Astrocyte (in vitro differentiated cells and primary cell): ENCODE data around the gene HMG20A. TPM values are rescaled to one million over a fixed set of nuclear protein-coding genes. Genes with fewer than 3 reads are reported as not detected.

Experiments
- DNase-seq: peaks from one replicate; pipeline ENCODE4 v3.0.0-alpha.2; 2010; ENCODE audit warnings: low read depth
- FAIRE-seq: peaks from 2 replicates; lab custom pipeline; 2011; peaks lifted over from hg19 to GRCh38; lab: Jason Lieb, UNC
- H2AFZ ChIP-seq: 2 replicates; pipeline ENCODE4 v1.6.0; 2012; ENCODE audit warnings: low read depth, low read length, inconsistent platforms
- H3K27ac ChIP-seq: 2 replicates; pipeline ENCODE4 v1.5.1; 2011; ENCODE audit warnings: low read depth, low read length, inconsistent platforms
- H3K27me3 ChIP-seq: 2 replicates; pipeline ENCODE4 v1.6.0; 2011; ENCODE audit warnings: low read length, inconsistent platforms; ENCODE audit not compliant: insufficient read depth
- H3K36me3 ChIP-seq: 2 replicates; pipeline ENCODE4 v1.5.1; 2011; ENCODE audit warnings: low read length, inconsistent platforms; ENCODE audit not compliant: insufficient read depth
- H3K4me1 ChIP-seq: 2 replicates; pipeline ENCODE4 v1.5.1; 2011; ENCODE audit warnings: low read length, inconsistent platforms; ENCODE audit not compliant: insufficient read depth
- H3K4me2 ChIP-seq: 2 replicates; pipeline ENCODE4 v1.6.0; 2012; ENCODE audit warnings: low read length, inconsistent platforms
- H3K4me3 ChIP-seq: 2 replicates; pipeline ENCODE4 v1.5.1; 2011; ENCODE audit warnings: low read depth, mild to moderate bottlenecking, low read length, inconsistent platforms; ENCODE audit not compliant: insufficient read depth
- H3K79me2 ChIP-seq: 2 replicates; pipeline ENCODE4 v1.6.0; 2012; ENCODE audit warnings: mild to moderate bottlenecking, low read length, inconsistent platforms; ENCODE audit not compliant: insufficient read depth
- H3K9ac ChIP-seq: 2 replicates; pipeline ENCODE4 v1.6.0; 2012; ENCODE audit warnings: mild to moderate bottlenecking, low read length, inconsistent platforms
- H3K9me3 ChIP-seq: 2 replicates; pipeline ENCODE4 v1.5.1; 2012; ENCODE audit warnings: low read depth, mild to moderate bottlenecking, low read length, inconsistent platforms; ENCODE audit not compliant: insufficient read depth
- H4K20me1 ChIP-seq: 2 replicates; pipeline ENCODE4 v1.6.0; 2012; ENCODE audit warnings: low read length, inconsistent platforms; ENCODE audit not compliant: insufficient read depth
- H3K27ac Mint-ChIP-seq: one replicate; pipeline ENCODE4 v1.8.0; 2021; ENCODE audit warnings: mild to moderate bottlenecking, mixed read lengths; ENCODE audit not compliant: unreplicated experiment
- H3K27me3 Mint-ChIP-seq: one replicate; pipeline ENCODE4 v1.8.0; 2021; ENCODE audit warnings: low read depth, mixed read lengths; ENCODE audit not compliant: unreplicated experiment
- H3K36me3 Mint-ChIP-seq: one replicate; pipeline ENCODE4 v1.8.0; 2021; ENCODE audit warnings: low read depth, mixed read lengths; ENCODE audit not compliant: unreplicated experiment
- H3K4me1 Mint-ChIP-seq: one replicate; pipeline ENCODE4 v1.8.0; 2021; ENCODE audit warnings: low read depth, mixed read lengths; ENCODE audit not compliant: unreplicated experiment
- H3K4me3 Mint-ChIP-seq: one replicate; pipeline ENCODE4 v1.8.0; 2021; ENCODE audit warnings: mild to moderate bottlenecking, moderate library complexity, mixed read lengths; ENCODE audit not compliant: unreplicated experiment
- H3K9me3 Mint-ChIP-seq: one replicate; pipeline ENCODE4 v1.8.0; 2021; ENCODE audit warnings: mild to moderate bottlenecking, mixed read lengths; ENCODE audit not compliant: unreplicated experiment
- EZH2 ChIP-seq: IDR thresholded peaks from 2 replicates; pipeline ENCODE4 v1.6.1; 2012; ENCODE audit warnings: mild to moderate bottlenecking, low read length, inconsistent platforms; ENCODE audit not compliant: insufficient read depth
- total RNA-seq: library from RNA; stranded (reverse); gene quantifications from 2 replicates; pipeline ENCODE4 v1.2.1, GENCODE V29; 2021
- TF ChIP-seq, protein P1 (sequence below): IDR thresholded peaks from 2 replicates; pipeline ENCODE4 v1.5.1; 2011; ENCODE audit warnings: low read depth, mild to moderate bottlenecking, inconsistent platforms, low read length, moderate library complexity; ENCODE audit not compliant: insufficient read depth

The HMG20A gene
- total RNA-seq, 1 donor from 2014 or later: 47.4 TPM

- Histone ChIP-seq H3K79me2 (peaks cover 87% of the 10 kb centered on the region), H3K27me3 (no peaks in the 10 kb centered on the region), H3K4me1 (peaks cover 19% of the 10 kb centered on the region), H3K9ac (peak within 1 kb of the TSS; percentile 97), H3K27ac (peak within 1 kb of the TSS; percentile 91), H4K20me1 (peaks cover 43% of the 10 kb centered on the region), H3K4me2 (peak within 1 kb of the TSS; percentile 96), H2AFZ (peak within 1 kb of the TSS; percentile 78), H3K9me3 (no peaks in the 10 kb centered on the region), H3K36me3 (no peaks in the 10 kb centered on the region), H3K4me3 (peak within 1 kb of the TSS; percentile 99)
- no peak for TF ChIP-seq EZH2
- TF ChIP-seq, protein P1, sequence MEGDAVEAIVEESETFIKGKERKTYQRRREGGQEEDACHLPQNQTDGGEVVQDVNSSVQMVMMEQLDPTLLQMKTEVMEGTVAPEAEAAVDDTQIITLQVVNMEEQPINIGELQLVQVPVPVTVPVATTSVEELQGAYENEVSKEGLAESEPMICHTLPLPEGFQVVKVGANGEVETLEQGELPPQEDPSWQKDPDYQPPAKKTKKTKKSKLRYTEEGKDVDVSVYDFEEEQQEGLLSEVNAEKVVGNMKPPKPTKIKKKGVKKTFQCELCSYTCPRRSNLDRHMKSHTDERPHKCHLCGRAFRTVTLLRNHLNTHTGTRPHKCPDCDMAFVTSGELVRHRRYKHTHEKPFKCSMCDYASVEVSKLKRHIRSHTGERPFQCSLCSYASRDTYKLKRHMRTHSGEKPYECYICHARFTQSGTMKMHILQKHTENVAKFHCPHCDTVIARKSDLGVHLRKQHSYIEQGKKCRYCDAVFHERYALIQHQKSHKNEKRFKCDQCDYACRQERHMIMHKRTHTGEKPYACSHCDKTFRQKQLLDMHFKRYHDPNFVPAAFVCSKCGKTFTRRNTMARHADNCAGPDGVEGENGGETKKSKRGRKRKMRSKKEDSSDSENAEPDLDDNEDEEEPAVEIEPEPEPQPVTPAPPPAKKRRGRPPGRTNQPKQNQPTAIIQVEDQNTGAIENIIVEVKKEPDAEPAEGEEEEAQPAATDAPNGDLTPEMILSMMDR: no peak
- H3K9me3 Mint-ChIP-seq: no peaks in the 10 kb centered on the region
- H3K4me1 Mint-ChIP-seq: peaks cover 21% of the 10 kb centered on the region
- peak within 1 kb of the TSS; percentile 94 for H3K4me3 Mint-ChIP-seq
- H3K36me3 Mint-ChIP-seq: no peaks in the 10 kb centered on the region
- peak; percentile 96 for DNase-seq
- peak within 1 kb of the TSS; percentile 94 for H3K27ac Mint-ChIP-seq
- no peak for FAIRE-seq
- H3K27me3 Mint-ChIP-seq: no peaks in the 10 kb centered on the region
These were observed 665 bp upstream of the HMG20A start, which contains the start of gene PEAK1 for GRCh38 chr15:77419836-77420609. Gene PEAK1, minus strand, starts transcription at chr15:77420104. Its CDS starts 238,178 bp downstream, at chr15:77181926.

- DNase-seq: no peak
- Histone ChIP-seq H3K4me2 (peak overlapping the region; percentile 96), H4K20me1 (peaks cover 41% of the 10 kb centered on the region), H3K9me3 (no peaks in the 10 kb centered on the region), H3K27me3 (no peaks in the 10 kb centered on the region), H3K4me1 (peaks cover 19% of the 10 kb centered on the region), H3K79me2 (peaks cover 87% of the 10 kb centered on the region), H3K9ac (peak overlapping the region; percentile 97), H3K36me3 (no peaks in the 10 kb centered on the region), H2AFZ (no peak overlapping the region), H3K4me3 (peak overlapping the region; percentile 99), H3K27ac (no peak overlapping the region)
- H3K4me1 Mint-ChIP-seq: peaks cover 23% of the 10 kb centered on the region
- H3K27me3 Mint-ChIP-seq: no peaks in the 10 kb centered on the region
- peak overlapping the region; percentile 94 for H3K4me3 Mint-ChIP-seq
- peak overlapping the region; percentile 94 for H3K27ac Mint-ChIP-seq
- FAIRE-seq: no peak
- no peak for TF ChIP-seq EZH2
- TF ChIP-seq, protein P1: no peak
- H3K36me3 Mint-ChIP-seq: no peaks in the 10 kb centered on the region
- no peaks in the 10 kb centered on the region for H3K9me3 Mint-ChIP-seq
These were observed 647 bp downstream of the HMG20A start for GRCh38 chr15:77421370-77421700.

DNA sequence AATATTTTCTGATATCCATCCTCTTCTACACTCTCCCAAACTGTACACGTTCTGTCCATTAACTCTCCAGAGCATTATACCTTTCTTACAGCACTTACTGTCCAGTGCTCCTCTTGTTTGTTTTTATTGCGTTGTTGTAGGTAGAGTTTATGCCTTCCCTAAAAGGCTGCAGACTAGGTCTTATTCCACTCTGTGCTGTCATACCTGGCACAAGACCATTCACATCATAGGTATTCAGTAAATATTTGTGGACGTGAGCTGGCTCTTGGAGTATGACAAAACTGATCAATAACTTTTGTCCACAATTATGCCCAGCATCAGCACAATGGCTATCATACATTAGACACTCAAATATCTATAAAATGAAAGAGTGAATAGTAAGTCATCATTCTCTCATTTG is 4.4 kb downstream of the HMG20A start:
- Mint-ChIP-seq H3K4me3 (no peak overlapping the region), H3K4me1 (peaks cover 14% of the 10 kb centered on the region), H3K27ac (no peak overlapping the region), H3K36me3 (no peaks in the 10 kb centered on the region), H3K27me3 (no peaks in the 10 kb centered on the region), H3K9me3 (no peaks in the 10 kb centered on the region)
- DNase-seq: no peak
- Histone ChIP-seq H3K27me3 (no peaks in the 10 kb centered on the region), H4K20me1 (peaks cover 41% of the 10 kb centered on the region), H3K79me2 (peaks cover 88% of the 10 kb centered on the region), H3K9me3 (no peaks in the 10 kb centered on the region), H3K4me3 (no peak overlapping the region), H3K27ac (no peak overlapping the region), H2AFZ (no peak overlapping the region), H3K4me1 (peaks cover 7% of the 10 kb centered on the region), H3K36me3 (no peaks in the 10 kb centered on the region), H3K4me2 (no peak overlapping the region), H3K9ac (no peak overlapping the region)
- no peak for TF ChIP-seq EZH2
- TF ChIP-seq, protein P1: no peak
- FAIRE-seq: no peak
